HepG2 (cell line): Measurements from ENCODE around the gene ATP6V1F. TPM values are rescaled to one million over a fixed set of nuclear protein-coding genes. Genes with fewer than 3 reads are reported as not detected.

ENCODE experiments used
- HCFC1 ChIP-seq: fragments of 150-350 bp; IDR thresholded peaks from 2 replicates; pipeline ENCODE4 v1.6.1; 2014; ENCODE audit warnings: low read depth, low read length
- MIER2 ChIP-seq: IDR thresholded peaks from 2 replicates; pipeline ENCODE4 v1.6.1; 2016; ENCODE audit warnings: missing biosample characterization, missing genetic modification reagents
- RFXAP ChIP-seq: sonication (generic); formaldehyde crosslinking; IDR thresholded peaks from 2 replicates; pipeline ENCODE4 v1.4.0; 2020; ENCODE audit warnings: missing genetic modification reagents, borderline replicate concordance
- TCF12 ChIP-seq, 2 experiments: fragments of 450-650 bp in 1 of 2; sonication (generic) in 1 of 2; formaldehyde crosslinking in 1 of 2; IDR thresholded peaks; 2 replicates each; pipeline versions ENCODE4 v1.6.1 to v1.8.0; 2017 to 2022; ENCODE audit warnings: antibody characterized with exemption in 1 of 2, mild to moderate bottlenecking in 1 of 2, missing genetic modification reagents in 1 of 2, moderate library complexity in 1 of 2
- WIZ ChIP-seq: sonication (generic); formaldehyde crosslinking; IDR thresholded peaks from 2 replicates; pipeline ENCODE4 v1.5.1; 2020; ENCODE audit warnings: mild to moderate bottlenecking, missing genetic modification reagents
- ZNF224 ChIP-seq: sonication (generic); formaldehyde crosslinking; IDR thresholded peaks from 2 replicates; pipeline ENCODE4 v1.5.0; 2020; ENCODE audit warnings: mild to moderate bottlenecking, missing genetic modification reagents
- ZSCAN12 ChIP-seq: sonication (generic); formaldehyde crosslinking; IDR thresholded peaks from 2 replicates; pipeline ENCODE4 v1.9.0; 2021; ENCODE audit warnings: mild to moderate bottlenecking, missing genetic modification reagents
- polyA plus RNA-seq, 8 experiments: library from polyadenylated mRNA; depleted of rRNA in 3 of 8; stranded (reverse) in 7 of 8; unstranded in 1 of 8; fragments of >200 nt; fragmentation: Illumina TruSeq in 4 of 8; extraction: Trizol in 4 of 8; gene quantifications; 2 replicates each; pipeline versions ENCODE4 v1.2.1 to v1.2.3, GENCODE V29; 2011 to 2016; ENCODE audit warnings: low read depth in 4 of 8, missing spikeins in 1 of 8, mixed read lengths in 1 of 8; ENCODE audit not compliant: insufficient read depth in 1 of 8
- total RNA-seq, 5 experiments: library from RNA; depleted of rRNA; stranded (reverse); fragments of >200 nt; fragmentation: Illumina TruSeq; extraction: Trizol; gene quantifications; 2 replicates each; pipeline ENCODE4 v1.2.3, GENCODE V29; 2016; ENCODE audit warnings: low read depth in 1 of 5
- TF ChIP-seq, protein P1 (sequence below): sonication (generic); formaldehyde crosslinking; IDR thresholded peaks from 2 replicates; pipeline ENCODE4 v1.8.0; 2022; ENCODE audit warnings: mild to moderate bottlenecking, missing genetic modification reagents
- TF ChIP-seq, protein P2 (sequence below): IDR thresholded peaks from 2 replicates; pipeline ENCODE4 v1.6.1; 2016
- TF ChIP-seq, protein P3 (sequence below): sonication (generic); formaldehyde crosslinking; IDR thresholded peaks from 2 replicates; pipeline ENCODE4 v1.4.0; 2020; ENCODE audit warnings: missing genetic modification reagents
- TF ChIP-seq, protein P4 (sequence below): sonication (generic); formaldehyde crosslinking; IDR thresholded peaks from 2 replicates; pipeline ENCODE4 v1.8.0; 2022; ENCODE audit warnings: low read depth, missing genetic modification reagents
- TF ChIP-seq, protein P5 (sequence below): sonication (generic); formaldehyde crosslinking; IDR thresholded peaks from 2 replicates; pipeline ENCODE4 v1.4.0; 2020; ENCODE audit warnings: missing genetic modification reagents

ATP6V1F gene
- total and polyA plus RNA-seq, 2 of the 13 experiments (the other 11 are each of a cell fraction or from before 2014, with no cell fraction given) = 87.2 to 132 TPM

DNA sequence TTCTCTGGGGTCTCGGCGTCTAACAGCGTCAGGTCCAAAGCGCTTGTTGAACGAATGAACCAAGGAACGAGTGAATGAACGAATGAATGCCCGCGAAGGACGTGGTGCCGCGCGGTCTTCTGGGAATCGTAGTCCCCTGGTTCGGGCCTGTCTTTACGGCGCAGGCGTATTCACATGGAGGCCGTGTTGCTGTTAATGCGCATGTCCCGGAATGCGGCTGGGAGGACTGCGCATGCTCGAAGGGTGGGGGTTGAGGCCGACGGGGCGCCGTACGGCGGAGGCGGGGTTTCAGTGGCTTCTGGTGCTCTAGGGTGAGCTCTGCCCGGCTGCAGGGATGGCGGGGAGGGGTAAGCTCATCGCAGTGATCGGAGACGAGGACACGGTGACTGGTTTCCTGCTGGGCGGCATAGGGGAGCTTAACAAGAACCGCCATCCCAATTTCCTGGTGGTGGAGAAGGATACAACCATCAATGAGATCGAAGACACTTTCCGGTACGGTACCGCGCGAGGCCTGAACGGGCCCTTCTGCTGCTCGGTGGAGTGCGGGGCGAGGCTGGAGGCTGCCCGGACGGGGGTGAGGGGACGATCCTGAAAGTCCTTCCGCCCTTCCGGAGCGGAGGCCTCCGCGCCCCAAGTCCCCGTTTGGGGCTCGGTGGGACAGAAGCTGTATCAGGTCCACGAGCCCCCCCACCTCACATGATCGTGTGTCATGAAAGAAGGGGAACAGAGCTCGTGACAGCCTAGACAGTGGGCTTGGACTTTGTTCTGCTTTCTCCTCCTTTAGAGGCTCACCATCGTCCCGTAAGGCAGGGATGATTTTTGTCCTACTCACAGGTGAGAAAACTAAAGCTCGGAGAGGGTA, at the start of gene ATP6V1F (continued):
- TF ChIP-seq, protein P1, sequence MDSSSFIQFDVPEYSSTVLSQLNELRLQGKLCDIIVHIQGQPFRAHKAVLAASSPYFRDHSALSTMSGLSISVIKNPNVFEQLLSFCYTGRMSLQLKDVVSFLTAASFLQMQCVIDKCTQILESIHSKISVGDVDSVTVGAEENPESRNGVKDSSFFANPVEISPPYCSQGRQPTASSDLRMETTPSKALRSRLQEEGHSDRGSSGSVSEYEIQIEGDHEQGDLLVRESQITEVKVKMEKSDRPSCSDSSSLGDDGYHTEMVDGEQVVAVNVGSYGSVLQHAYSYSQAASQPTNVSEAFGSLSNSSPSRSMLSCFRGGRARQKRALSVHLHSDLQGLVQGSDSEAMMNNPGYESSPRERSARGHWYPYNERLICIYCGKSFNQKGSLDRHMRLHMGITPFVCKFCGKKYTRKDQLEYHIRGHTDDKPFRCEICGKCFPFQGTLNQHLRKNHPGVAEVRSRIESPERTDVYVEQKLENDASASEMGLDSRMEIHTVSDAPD (CRISPR knock-in tag) = no peak
- TF ChIP-seq, protein P2, sequence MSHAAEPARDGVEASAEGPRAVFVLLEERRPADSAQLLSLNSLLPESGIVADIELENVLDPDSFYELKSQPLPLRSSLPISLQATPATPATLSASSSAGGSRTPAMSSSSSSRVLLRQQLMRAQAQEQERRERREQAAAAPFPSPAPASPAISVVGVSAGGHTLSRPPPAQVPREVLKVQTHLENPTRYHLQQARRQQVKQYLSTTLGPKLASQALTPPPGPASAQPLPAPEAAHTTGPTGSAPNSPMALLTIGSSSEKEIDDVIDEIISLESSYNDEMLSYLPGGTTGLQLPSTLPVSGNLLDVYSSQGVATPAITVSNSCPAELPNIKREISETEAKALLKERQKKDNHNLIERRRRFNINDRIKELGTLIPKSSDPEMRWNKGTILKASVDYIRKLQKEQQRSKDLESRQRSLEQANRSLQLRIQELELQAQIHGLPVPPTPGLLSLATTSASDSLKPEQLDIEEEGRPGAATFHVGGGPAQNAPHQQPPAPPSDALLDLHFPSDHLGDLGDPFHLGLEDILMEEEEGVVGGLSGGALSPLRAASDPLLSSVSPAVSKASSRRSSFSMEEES (CRISPR knock-in tag) = no peak
- no peak for TF ChIP-seq ZNF224
- TF ChIP-seq WIZ (CRISPR knock-in tag) = no peak
- TF ChIP-seq, protein P3, sequence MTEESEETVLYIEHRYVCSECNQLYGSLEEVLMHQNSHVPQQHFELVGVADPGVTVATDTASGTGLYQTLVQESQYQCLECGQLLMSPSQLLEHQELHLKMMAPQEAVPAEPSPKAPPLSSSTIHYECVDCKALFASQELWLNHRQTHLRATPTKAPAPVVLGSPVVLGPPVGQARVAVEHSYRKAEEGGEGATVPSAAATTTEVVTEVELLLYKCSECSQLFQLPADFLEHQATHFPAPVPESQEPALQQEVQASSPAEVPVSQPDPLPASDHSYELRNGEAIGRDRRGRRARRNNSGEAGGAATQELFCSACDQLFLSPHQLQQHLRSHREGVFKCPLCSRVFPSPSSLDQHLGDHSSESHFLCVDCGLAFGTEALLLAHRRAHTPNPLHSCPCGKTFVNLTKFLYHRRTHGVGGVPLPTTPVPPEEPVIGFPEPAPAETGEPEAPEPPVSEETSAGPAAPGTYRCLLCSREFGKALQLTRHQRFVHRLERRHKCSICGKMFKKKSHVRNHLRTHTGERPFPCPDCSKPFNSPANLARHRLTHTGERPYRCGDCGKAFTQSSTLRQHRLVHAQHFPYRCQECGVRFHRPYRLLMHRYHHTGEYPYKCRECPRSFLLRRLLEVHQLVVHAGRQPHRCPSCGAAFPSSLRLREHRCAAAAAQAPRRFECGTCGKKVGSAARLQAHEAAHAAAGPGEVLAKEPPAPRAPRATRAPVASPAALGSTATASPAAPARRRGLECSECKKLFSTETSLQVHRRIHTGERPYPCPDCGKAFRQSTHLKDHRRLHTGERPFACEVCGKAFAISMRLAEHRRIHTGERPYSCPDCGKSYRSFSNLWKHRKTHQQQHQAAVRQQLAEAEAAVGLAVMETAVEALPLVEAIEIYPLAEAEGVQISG (CRISPR knock-in tag) = peak; percentile 12; the same call in 1 of the 2 replicates
- TF ChIP-seq, protein P4, sequence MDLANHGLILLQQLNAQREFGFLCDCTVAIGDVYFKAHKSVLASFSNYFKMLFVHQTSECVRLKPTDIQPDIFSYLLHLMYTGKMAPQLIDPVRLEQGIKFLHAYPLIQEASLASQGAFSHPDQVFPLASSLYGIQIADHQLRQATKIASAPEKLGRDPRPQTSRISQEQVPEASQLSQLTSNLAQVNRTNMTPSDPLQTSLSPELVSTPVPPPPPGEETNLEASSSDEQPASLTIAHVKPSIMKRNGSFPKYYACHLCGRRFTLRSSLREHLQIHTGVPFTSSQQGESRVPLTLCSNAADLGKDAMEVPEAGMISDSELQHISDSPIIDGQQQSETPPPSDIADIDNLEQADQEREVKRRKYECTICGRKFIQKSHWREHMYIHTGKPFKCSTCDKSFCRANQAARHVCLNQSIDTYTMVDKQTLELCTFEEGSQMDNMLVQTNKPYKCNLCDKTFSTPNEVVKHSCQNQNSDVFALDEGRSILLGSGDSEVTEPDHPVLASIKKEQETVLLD (CRISPR knock-in tag) = no peak
- peak; percentile 84 for TF ChIP-seq HCFC1
- TF ChIP-seq TCF12 (IDR thresholded peaks at IDR 0.05) = no peak
- no peak for TF ChIP-seq TCF12 (CRISPR knock-in tag; IDR thresholded peaks at IDR 0.05)
- TF ChIP-seq RFXAP (CRISPR knock-in tag) = no peak
- no peak for TF ChIP-seq MIER2
- TF ChIP-seq, protein P5, sequence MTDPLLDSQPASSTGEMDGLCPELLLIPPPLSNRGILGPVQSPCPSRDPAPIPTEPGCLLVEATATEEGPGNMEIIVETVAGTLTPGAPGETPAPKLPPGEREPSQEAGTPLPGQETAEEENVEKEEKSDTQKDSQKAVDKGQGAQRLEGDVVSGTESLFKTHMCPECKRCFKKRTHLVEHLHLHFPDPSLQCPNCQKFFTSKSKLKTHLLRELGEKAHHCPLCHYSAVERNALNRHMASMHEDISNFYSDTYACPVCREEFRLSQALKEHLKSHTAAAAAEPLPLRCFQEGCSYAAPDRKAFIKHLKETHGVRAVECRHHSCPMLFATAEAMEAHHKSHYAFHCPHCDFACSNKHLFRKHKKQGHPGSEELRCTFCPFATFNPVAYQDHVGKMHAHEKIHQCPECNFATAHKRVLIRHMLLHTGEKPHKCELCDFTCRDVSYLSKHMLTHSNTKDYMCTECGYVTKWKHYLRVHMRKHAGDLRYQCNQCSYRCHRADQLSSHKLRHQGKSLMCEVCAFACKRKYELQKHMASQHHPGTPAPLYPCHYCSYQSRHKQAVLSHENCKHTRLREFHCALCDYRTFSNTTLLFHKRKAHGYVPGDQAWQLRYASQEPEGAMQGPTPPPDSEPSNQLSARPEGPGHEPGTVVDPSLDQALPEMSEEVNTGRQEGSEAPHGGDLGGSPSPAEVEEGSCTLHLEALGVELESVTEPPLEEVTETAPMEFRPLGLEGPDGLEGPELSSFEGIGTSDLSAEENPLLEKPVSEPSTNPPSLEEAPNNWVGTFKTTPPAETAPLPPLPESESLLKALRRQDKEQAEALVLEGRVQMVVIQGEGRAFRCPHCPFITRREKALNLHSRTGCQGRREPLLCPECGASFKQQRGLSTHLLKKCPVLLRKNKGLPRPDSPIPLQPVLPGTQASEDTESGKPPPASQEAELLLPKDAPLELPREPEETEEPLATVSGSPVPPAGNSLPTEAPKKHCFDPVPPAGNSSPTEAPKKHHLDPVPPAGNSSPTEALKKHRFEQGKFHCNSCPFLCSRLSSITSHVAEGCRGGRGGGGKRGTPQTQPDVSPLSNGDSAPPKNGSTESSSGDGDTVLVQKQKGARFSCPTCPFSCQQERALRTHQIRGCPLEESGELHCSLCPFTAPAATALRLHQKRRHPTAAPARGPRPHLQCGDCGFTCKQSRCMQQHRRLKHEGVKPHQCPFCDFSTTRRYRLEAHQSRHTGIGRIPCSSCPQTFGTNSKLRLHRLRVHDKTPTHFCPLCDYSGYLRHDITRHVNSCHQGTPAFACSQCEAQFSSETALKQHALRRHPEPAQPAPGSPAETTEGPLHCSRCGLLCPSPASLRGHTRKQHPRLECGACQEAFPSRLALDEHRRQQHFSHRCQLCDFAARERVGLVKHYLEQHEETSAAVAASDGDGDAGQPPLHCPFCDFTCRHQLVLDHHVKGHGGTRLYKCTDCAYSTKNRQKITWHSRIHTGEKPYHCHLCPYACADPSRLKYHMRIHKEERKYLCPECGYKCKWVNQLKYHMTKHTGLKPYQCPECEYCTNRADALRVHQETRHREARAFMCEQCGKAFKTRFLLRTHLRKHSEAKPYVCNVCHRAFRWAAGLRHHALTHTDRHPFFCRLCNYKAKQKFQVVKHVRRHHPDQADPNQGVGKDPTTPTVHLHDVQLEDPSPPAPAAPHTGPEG (CRISPR knock-in tag) = no peak
- TF ChIP-seq ZSCAN12 (CRISPR knock-in tag) = no peak
